ENCODE measurements around the gene NINJ2. TPM values are rescaled to one million over a fixed set of nuclear protein-coding genes. Genes with fewer than 3 reads are reported as not detected.
A peak's percentile ranks its signal among the peaks of the same experiment; 100 is the strongest.

The NINJ2 gene
- total RNA-seq, 1 donor from 2014 or later = not detected

- Histone ChIP-seq H3K27ac (ENCODE audit: low read depth, low read length) (no peak overlapping the region), H3K27me3 (ENCODE audit: insufficient read depth, low read length) (no peaks in the 10 kb centered on the region), H3K9me3 (ENCODE audit: insufficient read depth, low read depth, low read length) (no peaks in the 10 kb centered on the region), H4K20me1 (ENCODE audit: insufficient read depth, low read length) (no peaks in the 10 kb centered on the region), H3K36me3 (ENCODE audit: insufficient read depth, low read length) (no peaks in the 10 kb centered on the region), H3K4me3 (ENCODE audit: insufficient read depth, low read depth, low read length) (no peak overlapping the region), H3K79me2 (ENCODE audit: insufficient read depth, low read length) (no peaks in the 10 kb centered on the region), H3K4me1 (ENCODE audit: insufficient read depth, low read length) (peaks cover 8% of the 10 kb centered on the region), H2AFZ (ENCODE audit: low read depth, low read length) (no peak overlapping the region), H3K4me2 (ENCODE audit: low read length) (no peak overlapping the region), H3K9ac (ENCODE audit: low read length) (no peak overlapping the region)
- TF ChIP-seq CTCF (IDR thresholded peaks at IDR 0.05; ENCODE audit: insufficient read depth, low read depth, low read length) (no peak), EZH2 (IDR thresholded peaks at IDR 0.05; ENCODE audit: insufficient read depth, low read length) (no peak)
- peak overlapping the region; percentile 86 for H3K27ac Mint-ChIP-seq (ENCODE audit: unreplicated experiment)
- H3K9me3 Mint-ChIP-seq (ENCODE audit: unreplicated experiment) = no peaks in the 10 kb centered on the region
- peaks cover 9% of the 10 kb centered on the region for H3K4me1 Mint-ChIP-seq (ENCODE audit: low read depth, unreplicated experiment)
- no peak overlapping the region for H3K4me3 Mint-ChIP-seq (ENCODE audit: unreplicated experiment)
- FAIRE-seq (no peak), DNase-seq (ENCODE audit: low read depth) (peak; percentile 62)
- peaks cover 4% of the 10 kb centered on the region for H3K36me3 Mint-ChIP-seq (ENCODE audit: low read depth, unreplicated experiment)
- peaks cover 14% of the 10 kb centered on the region for H3K27me3 Mint-ChIP-seq (ENCODE audit: low read depth, unreplicated experiment)
Observed at GRCh38 chr12:538731-539539, 124.3 kb downstream of the NINJ2 start.

- FAIRE-seq (no peak), DNase-seq (ENCODE audit: low read depth) (no peak)
- no peaks in the 10 kb centered on the region for H3K9me3 Mint-ChIP-seq (ENCODE audit: unreplicated experiment)
- H3K27ac Mint-ChIP-seq (ENCODE audit: unreplicated experiment) = no peak overlapping the region
- Histone ChIP-seq H3K36me3 (ENCODE audit: insufficient read depth, low read length) (no peaks in the 10 kb centered on the region), H3K4me1 (ENCODE audit: insufficient read depth, low read length) (peaks cover 8% of the 10 kb centered on the region), H3K9me3 (ENCODE audit: insufficient read depth, low read depth, low read length) (peaks cover under 1% of the 10 kb centered on the region), H3K27me3 (ENCODE audit: insufficient read depth, low read length) (no peaks in the 10 kb centered on the region), H4K20me1 (ENCODE audit: insufficient read depth, low read length) (no peaks in the 10 kb centered on the region), H3K79me2 (ENCODE audit: insufficient read depth, low read length) (no peaks in the 10 kb centered on the region), H2AFZ (ENCODE audit: low read depth, low read length) (no peak overlapping the region), H3K4me2 (ENCODE audit: low read length) (no peak overlapping the region), H3K9ac (ENCODE audit: low read length) (no peak overlapping the region), H3K4me3 (ENCODE audit: insufficient read depth, low read depth, low read length) (no peak overlapping the region), H3K27ac (ENCODE audit: low read depth, low read length) (no peak overlapping the region)
- H3K4me1 Mint-ChIP-seq (ENCODE audit: low read depth, unreplicated experiment) = peaks cover 14% of the 10 kb centered on the region
- no peak overlapping the region for H3K4me3 Mint-ChIP-seq (ENCODE audit: unreplicated experiment)
- peaks cover 12% of the 10 kb centered on the region for H3K27me3 Mint-ChIP-seq (ENCODE audit: low read depth, unreplicated experiment)
- H3K36me3 Mint-ChIP-seq (ENCODE audit: low read depth, unreplicated experiment) = peaks cover 4% of the 10 kb centered on the region
- TF ChIP-seq EZH2 (IDR thresholded peaks at IDR 0.05; ENCODE audit: insufficient read depth, low read length) (no peak), CTCF (IDR thresholded peaks at IDR 0.05; ENCODE audit: insufficient read depth, low read depth, low read length) (no peak)
Observed at GRCh38 chr12:537772-538171, 125.5 kb downstream of the NINJ2 start.

- no peak overlapping the region for H3K4me2 ChIP-seq (ENCODE audit: low read length)
- DNase-seq (ENCODE audit: low read depth) (no peak), FAIRE-seq (no peak)
- Mint-ChIP-seq H3K36me3 (ENCODE audit: low read depth, unreplicated experiment) (peaks cover 4% of the 10 kb centered on the region), H3K4me1 (ENCODE audit: low read depth, unreplicated experiment) (peaks cover 17% of the 10 kb centered on the region), H3K27me3 (ENCODE audit: low read depth, unreplicated experiment) (peaks cover 10% of the 10 kb centered on the region), H3K4me3 (ENCODE audit: unreplicated experiment) (no peak overlapping the region), H3K9me3 (ENCODE audit: unreplicated experiment) (peaks cover 8% of the 10 kb centered on the region), H3K27ac (ENCODE audit: unreplicated experiment) (no peak overlapping the region)
- H3K79me2 ChIP-seq (ENCODE audit: insufficient read depth, low read length) = no peaks in the 10 kb centered on the region
- no peaks in the 10 kb centered on the region for H4K20me1 ChIP-seq (ENCODE audit: insufficient read depth, low read length)
- H2AFZ ChIP-seq (ENCODE audit: low read depth, low read length) = no peak overlapping the region
- peaks cover 6% of the 10 kb centered on the region for H3K9me3 ChIP-seq (ENCODE audit: insufficient read depth, low read depth, low read length)
- H3K36me3 ChIP-seq (ENCODE audit: insufficient read depth, low read length) = no peaks in the 10 kb centered on the region
- no peak overlapping the region for H3K9ac ChIP-seq (ENCODE audit: low read length)
- TF ChIP-seq EZH2 (IDR thresholded peaks at IDR 0.05; ENCODE audit: insufficient read depth, low read length) = no peak
- no peak for TF ChIP-seq CTCF (IDR thresholded peaks at IDR 0.05; ENCODE audit: insufficient read depth, low read depth, low read length)
- no peak overlapping the region for H3K27ac ChIP-seq (ENCODE audit: low read depth, low read length)
- H3K4me1 ChIP-seq (ENCODE audit: insufficient read depth, low read length) = peaks cover 8% of the 10 kb centered on the region
- no peak overlapping the region for H3K4me3 ChIP-seq (ENCODE audit: insufficient read depth, low read depth, low read length)
- no peaks in the 10 kb centered on the region for H3K27me3 ChIP-seq (ENCODE audit: insufficient read depth, low read length)
Observed at GRCh38 chr12:536751-537245, 126.4 kb downstream of the NINJ2 start.

Data from astrocyte (in vitro differentiated cells and primary cell).